HL-60/S4 (cell line): ENCODE data around the gene SKAP1.
"Not testable (repeated sequence)": the region's sequence is repeated elsewhere in the genome, so short reads cannot be mapped to it uniquely, and the experiment has no call there.

Experiments used
- in situ Hi-C: fragments of 300-500 bp; cut with MboI; formaldehyde crosslinking; loops from 2 replicates; pipeline ENCODE4 v1.14.3; 2022; ENCODE audit warnings: low sequenced_read_pairs

The SKAP1 gene

GRCh38 chr17:48247038-48247437, 183.0 kb downstream of the SKAP1 start:
- in situ Hi-C loops, result no loop called here

GRCh38 chr17:48246612-48247011, 183.4 kb downstream of the SKAP1 start:
- in situ Hi-C loops, result no loop called here

- in situ Hi-C loops, result not testable (repeated sequence)
Measured at GRCh38 chr17:48245465-48246033, 184.5 kb downstream of the SKAP1 start.

GRCh38 chr17:48244814-48245213, 185.2 kb downstream of the SKAP1 start:
- in situ Hi-C loops, result no loop called here

GRCh38 chr17:48244121-48244711, 185.8 kb downstream of the SKAP1 start:
- in situ Hi-C loops, result no loop called here

GRCh38 chr17:48241770-48242497, 188.1 kb downstream of the SKAP1 start:
- in situ Hi-C loops, result no loop called here

GRCh38 chr17:48241131-48241591, 188.9 kb downstream of the SKAP1 start:
- in situ Hi-C loops, result no loop called here

GRCh38 chr17:48240562-48241130, 189.4 kb downstream of the SKAP1 start:
- in situ Hi-C loops, result no loop called here

- in situ Hi-C loops, result no loop called here
Measured at GRCh38 chr17:48240122-48240521, 189.9 kb downstream of the SKAP1 start.

GRCh38 chr17:48239603-48239995, 190.4 kb downstream of the SKAP1 start:
- in situ Hi-C loops, result no loop called here

- in situ Hi-C loops, result no loop called here
Measured at GRCh38 chr17:48238933-48239602, 190.9 kb downstream of the SKAP1 start.

- in situ Hi-C loops, result no loop called here
Measured at GRCh38 chr17:48237456-48237855, 192.6 kb downstream of the SKAP1 start.

- in situ Hi-C loops, result no loop called here
Measured at GRCh38 chr17:48236681-48237134, 193.3 kb downstream of the SKAP1 start.

- in situ Hi-C loops, result no loop called here
Measured at GRCh38 chr17:48234922-48235321, 195.1 kb downstream of the SKAP1 start.

- in situ Hi-C loops, result no loop called here
Measured at GRCh38 chr17:48231995-48232959, 197.7 kb downstream of the SKAP1 start.

GRCh38 chr17:48229936-48230335, 200.1 kb downstream of the SKAP1 start:
- in situ Hi-C loops, result no loop called here

- in situ Hi-C loops, result no loop called here
Measured at GRCh38 chr17:48228720-48229119, 201.3 kb downstream of the SKAP1 start.

GRCh38 chr17:48225725-48226567, 204.1 kb downstream of the SKAP1 start:
- in situ Hi-C loops, result no loop called here

- in situ Hi-C loops, result no loop called here
Measured at GRCh38 chr17:48223945-48224344, 206.1 kb downstream of the SKAP1 start.
